ENCODE data around the gene MED12. TPM values are rescaled to one million over a fixed set of nuclear protein-coding genes. Genes with fewer than 3 reads are reported as not detected.

The MED12 gene
- total and polyA plus RNA-seq, 2 of the 8 experiments (the other 6 are each of a cell fraction or from before 2014, with no cell fraction given), result 19.4 to 48.9 TPM

DNA sequence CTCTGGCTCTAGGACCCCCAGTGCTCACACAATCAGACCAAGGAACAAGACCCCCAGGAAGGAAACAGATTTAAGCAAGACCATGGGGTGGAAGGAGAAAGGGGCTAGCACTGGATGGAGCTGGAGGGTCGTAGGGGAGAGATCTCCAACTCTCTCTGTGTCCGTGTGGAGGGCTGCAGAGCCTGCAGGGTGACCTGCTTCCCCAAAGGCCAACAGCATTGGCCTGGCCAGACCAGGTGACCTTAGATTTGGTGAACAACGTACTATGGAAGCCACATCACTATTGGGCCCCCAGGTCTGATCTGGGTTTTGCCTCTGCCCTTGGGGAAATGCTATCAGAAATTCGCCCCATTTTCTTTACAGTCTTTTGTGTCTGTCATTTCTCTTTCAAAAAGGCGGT lies 52.3 kb downstream of the MED12 start (continued):
- TF ChIP-seq SP4 (IDR thresholded peaks at IDR 0.05; ENCODE audit: low read length), result no peak
- TF ChIP-seq CHD1 (IDR thresholded peaks at IDR 0.05; ENCODE audit: low read depth, low read length), result no peak
- TF ChIP-seq NRF1 (IDR thresholded peaks at IDR 0.05; ENCODE audit: low read depth, low read length), result no peak
- no peak for TF ChIP-seq SIX5 (IDR thresholded peaks at IDR 0.05; ENCODE audit: low read depth, low read length)
- TF ChIP-seq ZNF274 (IDR thresholded peaks at IDR 0.05; ENCODE audit: borderline replicate concordance, extremely low read depth, low read length), result no peak
- no peak for TF ChIP-seq CREB1 (IDR thresholded peaks at IDR 0.05)
- TF ChIP-seq BRCA1 (IDR thresholded peaks at IDR 0.05; ENCODE audit: low read depth, low read length), result no peak

Measured in H1 (cell line).